Measurements from ENCODE around the gene EXOC6B.
"Not testable (repeated sequence)": the region's sequence is repeated elsewhere in the genome, so short reads cannot be mapped to it uniquely, and the experiment has no call there.

The EXOC6B gene

GRCh38 chr2:72544554-72544953, 281.3 kb downstream of the EXOC6B start:
- DNase-seq (ENCODE audit: low spot score), result no peak

- DNase-seq (ENCODE audit: low spot score), result no peak
These were observed 282.2 kb downstream of the EXOC6B start for GRCh38 chr2:72543497-72544216.

- no peak for DNase-seq (ENCODE audit: low spot score)
These were observed 286.7 kb downstream of the EXOC6B start for GRCh38 chr2:72539071-72539552.

- no peak for DNase-seq (ENCODE audit: low spot score)
These were observed 287.3 kb downstream of the EXOC6B start for GRCh38 chr2:72538486-72538885.

- DNase-seq (ENCODE audit: low spot score), result not testable (repeated sequence)
These were observed 290.2 kb downstream of the EXOC6B start for GRCh38 chr2:72535586-72535985.

- DNase-seq (ENCODE audit: low spot score), result no peak
These were observed 292.1 kb downstream of the EXOC6B start for GRCh38 chr2:72533765-72534164.

- DNase-seq (ENCODE audit: low spot score), result no peak
These were observed 298.4 kb downstream of the EXOC6B start for GRCh38 chr2:72527424-72527823.

- DNase-seq (ENCODE audit: low spot score), result no peak
These were observed 299.2 kb downstream of the EXOC6B start for GRCh38 chr2:72526623-72527022.

GRCh38 chr2:72524071-72524470, 301.8 kb downstream of the EXOC6B start:
- DNase-seq (ENCODE audit: low spot score), result no peak

GRCh38 chr2:72515696-72516095, 310.1 kb downstream of the EXOC6B start:
- DNase-seq (ENCODE audit: low spot score), result peak; percentile 82

GRCh38 chr2:72513011-72513410, 312.8 kb downstream of the EXOC6B start:
- no peak for DNase-seq (ENCODE audit: low spot score)

GRCh38 chr2:72512376-72512775, 313.5 kb downstream of the EXOC6B start:
- DNase-seq (ENCODE audit: low spot score), result no peak

- no peak for DNase-seq (ENCODE audit: low spot score)
These were observed 313.9 kb downstream of the EXOC6B start for GRCh38 chr2:72511906-72512305.

GRCh38 chr2:72497763-72498162, 328.1 kb downstream of the EXOC6B start:
- DNase-seq (ENCODE audit: low spot score), result peak; percentile 4

GRCh38 chr2:72496479-72496878, 329.4 kb downstream of the EXOC6B start:
- no peak for DNase-seq (ENCODE audit: low spot score)

GRCh38 chr2:72494392-72494791, 331.4 kb downstream of the EXOC6B start:
- DNase-seq (ENCODE audit: low spot score), result no peak

GRCh38 chr2:72484622-72485021, 341.2 kb downstream of the EXOC6B start:
- not testable (repeated sequence) for DNase-seq (ENCODE audit: low spot score)

GRCh38 chr2:72483346-72483745, 342.5 kb downstream of the EXOC6B start:
- DNase-seq (ENCODE audit: low spot score), result no peak

- DNase-seq (ENCODE audit: low spot score), result no peak
These were observed 350.6 kb downstream of the EXOC6B start for GRCh38 chr2:72475246-72475645.

GRCh38 chr2:72457801-72458516, 367.9 kb downstream of the EXOC6B start:
- no peak for DNase-seq (ENCODE audit: low spot score)

GRCh38 chr2:72454189-72454588, 371.6 kb downstream of the EXOC6B start:
- DNase-seq (ENCODE audit: low spot score), result no peak

- DNase-seq (ENCODE audit: low spot score), result no peak
These were observed 383.6 kb downstream of the EXOC6B start for GRCh38 chr2:72442270-72442669.

GRCh38 chr2:72439892-72440291, 385.9 kb downstream of the EXOC6B start:
- DNase-seq (ENCODE audit: low spot score), result no peak

Data from Ammon's horn (tissue), 1 donor.